Glomerular visceral epithelial cell (primary cell): Measurements from ENCODE around the gene ARHGAP25.

ENCODE experiments used
- DNase-seq: peaks from one replicate; pipeline ENCODE4 v3.0.0-alpha.2; 2016; ENCODE audit errors: extremely low spot score

ARHGAP25 gene

DNA sequence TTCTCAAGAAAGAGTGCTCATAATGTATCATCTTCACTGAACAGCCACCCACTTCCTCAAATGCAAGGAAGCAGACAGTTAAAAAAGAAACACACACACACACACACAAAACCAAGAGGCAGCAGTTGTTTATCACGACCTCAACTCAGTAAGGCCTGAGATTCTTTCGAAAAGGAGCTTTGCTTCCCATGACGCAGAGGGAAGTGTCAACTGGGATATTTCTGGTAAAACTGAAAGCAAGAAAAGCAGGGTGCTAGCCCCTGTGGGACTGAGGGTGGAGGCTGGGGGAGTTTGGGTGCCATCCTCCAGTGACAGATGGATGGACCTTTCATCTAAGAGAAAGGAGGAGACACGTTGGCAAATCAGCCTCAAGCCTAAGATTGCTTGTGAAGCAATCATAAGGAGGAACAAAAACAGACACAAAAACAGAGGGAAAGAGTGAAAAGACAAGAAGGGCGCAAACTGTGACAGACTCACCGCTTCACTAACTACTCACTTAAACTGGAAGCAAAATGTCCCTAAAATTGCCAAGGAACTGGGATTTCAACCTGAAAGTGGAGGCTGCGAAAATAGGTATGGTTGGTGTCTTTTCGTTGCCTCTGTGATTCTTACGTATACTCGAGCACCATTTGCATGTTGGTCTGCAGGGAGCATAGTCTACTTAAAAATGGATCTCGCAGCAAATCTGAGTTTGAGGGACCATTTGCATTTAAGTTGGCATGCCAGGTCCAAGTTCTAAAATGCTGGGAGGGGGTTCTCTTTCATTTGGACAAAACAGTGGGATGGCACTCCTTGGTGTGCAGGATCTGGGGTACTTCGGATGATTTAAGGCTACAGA is at the start of gene ARHGAP25:
TSS of gene ARHGAP25 (plus strand) at position 124 of the 838 bp plus-strand sequence. CDS start at position 513, 389 bp downstream.
- no peak for DNase-seq

DNA sequence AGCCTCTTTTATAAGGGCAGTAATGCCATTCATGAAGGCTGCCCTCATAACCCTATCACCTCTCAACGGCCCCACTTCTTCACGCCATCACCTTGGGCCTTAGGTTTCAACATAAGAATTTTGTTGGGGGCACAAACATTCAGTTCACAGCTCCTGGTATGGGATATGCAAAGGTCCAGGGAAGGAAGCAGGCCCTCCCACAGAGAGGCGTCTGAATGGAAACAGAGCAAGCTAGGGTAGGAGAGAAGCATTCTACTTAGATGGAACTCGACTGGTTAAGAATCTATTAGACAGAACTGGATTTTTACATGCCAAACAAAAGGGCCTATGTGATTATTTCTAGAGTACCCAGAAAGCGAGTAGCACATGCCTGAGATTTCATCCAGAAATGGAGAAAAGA is 48.4 kb upstream of the ARHGAP25 start:
- no peak for DNase-seq

- no peak for DNase-seq
These were observed 47.6 kb upstream of the ARHGAP25 start for GRCh38 chr2:68687018-68687417.

- DNase-seq = no peak
These were observed 44.8 kb upstream of the ARHGAP25 start for GRCh38 chr2:68689553-68690537.

DNA sequence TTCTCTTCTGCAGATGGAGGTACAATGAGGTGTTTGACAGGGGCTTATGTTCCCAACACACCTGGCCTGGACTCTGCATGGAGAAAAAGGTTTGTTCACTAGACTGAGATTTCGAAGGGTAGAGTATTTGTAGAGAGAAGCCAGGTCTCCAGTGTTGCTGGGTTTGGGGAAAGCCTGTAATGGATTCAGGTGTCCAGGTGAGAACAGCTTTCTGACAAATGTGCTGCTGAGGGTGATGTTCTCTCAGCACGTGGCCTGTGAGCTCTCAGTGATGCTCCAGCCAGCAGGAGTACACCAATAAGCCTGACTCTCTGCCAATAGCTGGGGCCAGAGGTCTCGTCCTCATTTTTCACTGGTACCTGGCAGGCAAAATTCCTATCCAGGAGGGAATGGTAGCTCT is 43.8 kb upstream of the ARHGAP25 start:
- DNase-seq = no peak

DNA sequence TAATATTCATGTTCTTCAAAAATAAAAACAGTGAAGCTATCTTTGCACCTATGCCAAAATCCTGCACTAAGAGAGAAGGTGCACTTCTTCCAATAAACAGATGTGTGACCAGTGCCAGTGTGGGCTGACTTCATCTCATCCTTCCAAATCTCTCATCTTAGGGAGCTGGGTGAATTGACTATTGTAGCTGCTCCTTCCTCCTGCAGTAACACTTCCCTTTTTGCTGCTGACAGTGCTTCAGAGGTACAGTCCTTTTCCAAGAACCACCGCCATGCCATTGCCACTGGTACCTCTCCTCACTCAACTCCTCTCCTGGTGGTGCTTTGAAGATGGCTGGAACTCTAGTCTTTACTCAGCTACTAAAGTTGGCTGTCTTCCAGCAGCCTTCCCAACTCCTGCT is 42.1 kb upstream of the ARHGAP25 start:
- no peak for DNase-seq

DNA sequence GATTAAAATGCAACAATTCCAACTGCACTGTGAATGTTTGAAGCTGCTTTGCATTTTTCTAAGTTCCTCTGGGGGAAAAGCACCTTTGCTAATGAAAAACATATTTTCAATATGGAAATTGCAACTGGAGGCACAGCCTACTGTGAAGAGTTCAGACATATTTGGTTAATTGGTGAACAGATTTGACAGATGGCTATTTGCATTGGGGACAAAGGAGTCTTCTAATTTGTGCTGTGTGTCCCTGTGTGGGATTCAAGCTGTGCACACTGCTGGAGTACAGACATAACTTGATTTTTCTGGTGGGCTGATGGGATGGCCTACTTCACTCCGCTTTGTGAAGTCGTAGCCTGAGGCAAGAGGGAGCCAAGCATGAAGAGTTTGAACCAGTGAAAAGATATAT is 40.7 kb upstream of the ARHGAP25 start:
- no peak for DNase-seq

GRCh38 chr2:68695971-68696370 is 38.6 kb upstream of the ARHGAP25 start:
- DNase-seq = no peak

- no peak for DNase-seq
These were observed 38.1 kb upstream of the ARHGAP25 start for GRCh38 chr2:68696554-68696953.

- DNase-seq = no peak
These were observed 35.8 kb upstream of the ARHGAP25 start for GRCh38 chr2:68698567-68699377.

DNA sequence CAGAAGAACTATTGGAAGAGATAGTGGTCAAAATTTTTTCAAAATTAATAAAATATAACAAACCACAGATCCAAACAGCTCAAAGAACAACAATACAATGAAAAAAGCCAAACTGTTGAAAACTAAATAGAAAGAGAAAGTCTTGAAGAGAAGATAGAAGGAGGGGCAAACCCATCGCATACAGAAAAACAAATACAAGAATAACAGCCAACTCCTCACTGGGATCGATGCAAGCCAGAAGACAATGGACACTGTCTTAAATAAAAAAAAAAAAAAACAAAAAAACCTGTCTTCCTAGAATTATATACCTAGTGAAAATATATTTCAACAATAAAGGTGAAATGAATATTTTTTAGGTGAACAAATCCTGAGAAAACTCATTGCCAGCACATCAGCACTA is 34.1 kb upstream of the ARHGAP25 start:
- no peak for DNase-seq

DNA sequence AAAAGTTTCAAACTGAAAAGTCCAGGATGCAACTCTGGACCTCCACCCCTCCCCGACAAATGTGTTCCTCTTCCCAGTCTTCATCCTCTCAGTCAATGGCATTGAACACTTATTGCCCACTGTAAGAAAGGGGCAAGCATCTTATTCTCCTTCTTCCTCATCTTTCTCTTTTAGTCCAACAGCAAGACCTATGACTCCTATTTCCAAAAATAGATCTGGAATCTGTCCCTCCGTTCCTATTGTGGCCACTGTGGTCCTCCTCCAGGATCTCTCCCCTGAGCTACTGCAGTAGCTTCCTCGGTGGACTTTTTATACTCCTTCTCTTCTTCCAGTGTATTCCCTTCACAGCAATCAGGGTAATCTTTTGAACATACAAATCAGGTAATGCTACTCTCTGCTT is 28.0 kb upstream of the ARHGAP25 start:
- no peak for DNase-seq

GRCh38 chr2:68708629-68709028 is 26.0 kb upstream of the ARHGAP25 start:
- no peak for DNase-seq

DNA sequence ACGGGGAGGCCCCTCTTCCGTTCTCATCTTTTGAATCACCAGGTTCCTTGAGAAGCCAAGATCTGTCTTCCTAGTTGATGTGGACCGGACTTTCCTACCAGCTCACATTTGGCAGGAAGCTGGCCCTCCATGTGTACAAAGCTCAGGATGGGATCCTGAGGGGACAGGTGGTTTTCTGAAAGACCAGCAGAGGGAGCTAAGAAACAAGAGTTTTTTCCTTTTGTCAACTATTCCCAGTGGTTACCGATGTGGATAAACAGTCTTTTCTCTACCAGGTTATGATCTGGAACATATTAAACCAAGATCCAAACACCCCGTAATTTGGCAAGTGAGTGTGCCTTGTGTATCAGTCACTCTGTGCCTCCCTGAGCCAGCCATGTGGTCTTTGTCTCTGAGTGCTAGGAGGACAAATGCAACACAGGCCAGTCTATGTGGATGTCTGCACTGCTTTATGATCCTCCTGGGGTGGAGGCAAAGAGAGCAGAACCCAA is 25.1 kb upstream of the ARHGAP25 start:
- DNase-seq = peak; percentile 41

GRCh38 chr2:68710336-68710735 is 24.3 kb upstream of the ARHGAP25 start:
- no peak for DNase-seq

DNA sequence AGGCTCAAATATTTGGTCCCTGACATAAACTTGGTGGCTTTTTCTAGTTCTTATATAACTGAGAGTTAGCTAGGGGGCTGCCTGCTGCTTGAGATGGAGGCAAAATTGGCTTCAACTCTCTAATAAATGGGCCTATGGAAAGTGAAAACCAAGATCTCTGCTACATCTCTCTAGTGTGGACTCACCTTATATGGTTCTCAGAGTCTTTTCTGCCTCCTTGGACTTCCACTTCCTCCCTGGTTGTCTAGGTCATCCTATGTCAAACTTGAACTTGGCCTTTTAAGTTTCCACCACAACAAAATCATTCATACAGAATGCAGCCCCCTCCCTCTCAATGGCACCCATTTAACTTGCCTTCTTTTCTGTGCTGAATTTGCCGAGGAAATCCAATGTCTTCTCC is 23.9 kb upstream of the ARHGAP25 start:
- no peak for DNase-seq

GRCh38 chr2:68714866-68715265 is 19.7 kb upstream of the ARHGAP25 start:
- no peak for DNase-seq

DNA sequence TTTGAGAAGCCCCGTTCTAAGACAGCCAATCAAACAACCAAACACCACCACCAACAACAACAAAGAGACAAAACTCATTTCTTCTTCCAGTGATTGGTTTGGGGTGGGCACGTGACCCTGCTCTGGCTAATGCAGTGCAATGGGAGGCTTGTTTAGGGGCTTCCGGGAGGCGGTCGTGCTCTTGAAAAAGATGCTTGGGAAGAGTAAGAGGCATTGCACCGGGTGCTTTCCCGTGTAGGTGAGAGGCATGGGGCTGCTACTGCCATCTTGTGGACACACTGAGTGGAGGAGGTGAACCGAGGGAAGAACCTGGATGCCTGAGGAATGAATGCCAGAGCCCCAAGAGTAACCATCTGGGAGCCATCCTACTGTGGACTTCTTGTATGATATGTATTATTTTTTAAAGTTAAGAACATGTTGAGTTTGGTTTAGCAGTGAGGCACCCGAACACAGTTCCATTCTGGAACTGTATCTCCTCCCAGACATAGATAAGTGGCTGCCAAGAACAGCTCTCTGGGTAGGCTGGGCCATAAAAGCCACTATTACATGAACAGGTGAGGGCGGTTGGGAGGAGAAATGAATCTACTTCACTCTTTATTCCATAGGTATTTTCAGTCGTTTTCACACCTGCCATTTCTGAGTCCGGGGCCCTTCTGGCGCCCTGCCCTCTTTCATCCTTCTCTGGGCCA is 19.1 kb upstream of the ARHGAP25 start:
- peak; percentile 45 for DNase-seq

DNA sequence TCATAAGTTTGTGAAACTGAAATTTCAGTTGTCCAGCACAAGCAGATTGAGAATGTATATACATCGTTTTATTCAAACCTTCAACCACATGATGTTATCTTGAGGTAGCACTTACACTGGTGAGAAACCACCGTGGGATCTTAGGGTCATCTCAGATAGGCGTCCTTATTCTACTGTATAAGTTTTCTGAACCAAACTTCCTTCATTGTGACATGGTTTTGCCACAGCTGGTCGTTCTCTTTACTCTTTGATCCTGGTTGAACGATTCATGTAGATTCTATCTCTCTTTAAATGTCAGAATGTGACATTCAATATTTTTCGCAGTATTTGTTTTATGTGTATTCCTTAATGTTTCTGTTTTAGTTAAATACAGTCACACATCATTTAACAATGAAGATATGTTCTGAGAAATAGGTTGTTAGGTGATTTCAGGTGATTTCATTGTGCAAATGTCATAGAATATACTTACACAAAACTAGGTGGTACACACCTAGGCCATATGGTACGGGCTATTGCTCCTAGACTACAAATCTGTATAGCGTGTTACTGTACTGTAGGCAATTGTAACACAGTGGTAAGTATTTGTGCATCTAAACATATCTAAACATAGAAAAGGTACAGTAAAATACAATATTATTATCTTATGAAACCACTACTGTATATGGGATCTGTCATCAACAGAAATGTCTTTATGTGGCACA is 17.9 kb upstream of the ARHGAP25 start:
- no peak for DNase-seq

GRCh38 chr2:68717305-68717661 is 17.3 kb upstream of the ARHGAP25 start:
- no peak for DNase-seq
